HEK293 (cell line): ENCODE results near the gene NCEH1.

Experiments
- ATF2 ChIP-seq: fragments of 450-650 bp; formaldehyde crosslinking; IDR thresholded peaks from 2 replicates; pipeline ENCODE4 v1.5.1; 2016; ENCODE audit warnings: missing biosample characterization, missing genetic modification characterization, low read depth
- CTCF ChIP-seq: fragments of 450-650 bp; formaldehyde crosslinking; IDR thresholded peaks from 2 replicates; pipeline ENCODE4 v1.5.1; 2016; ENCODE audit warnings: missing biosample characterization, missing genetic modification characterization
- YY1 ChIP-seq: fragments of 450-650 bp; formaldehyde crosslinking; IDR thresholded peaks from 2 replicates; pipeline ENCODE4 v1.5.1; 2018; ENCODE audit warnings: missing biosample characterization, missing genetic modification characterization
- ZEB2 ChIP-seq: fragments of 450-650 bp; formaldehyde crosslinking; IDR thresholded peaks from 2 replicates; pipeline ENCODE4 v1.5.1; 2016; ENCODE audit warnings: missing biosample characterization, missing genetic modification characterization
- ZNF274 ChIP-seq, 2 experiments: fragments of 200-500 bp in 1 of 2; fragments of 450-650 bp in 1 of 2; sonication (Bioruptor generic) in 1 of 2; formaldehyde crosslinking in 1 of 2; IDR thresholded peaks; 2 replicates each; pipeline versions ENCODE4 v1.5.1 to v1.6.1; 2014 to 2016; ENCODE audit warnings: borderline replicate concordance in 1 of 2, inconsistent platforms in 1 of 2, low read length in 1 of 2, missing biosample characterization in 1 of 2, missing genetic modification characterization in 1 of 2
- ZNF391 ChIP-seq: fragments of 450-650 bp; formaldehyde crosslinking; IDR thresholded peaks from 2 replicates; pipeline ENCODE4 v1.5.1; 2016; ENCODE audit warnings: low read depth, missing biosample characterization, missing genetic modification characterization, borderline replicate concordance
- ZNF677 ChIP-seq: fragments of 450-650 bp; IDR thresholded peaks from 2 replicates; pipeline ENCODE4 v1.5.0; 2018; ENCODE audit warnings: missing biosample characterization, mild to moderate bottlenecking, missing genetic modification characterization, moderate library complexity
- TF ChIP-seq, protein P1 (sequence below): sonication (generic); formaldehyde crosslinking; IDR thresholded peaks from 2 replicates; pipeline ENCODE4 v1.8.1; 2022; ENCODE audit warnings: mild to moderate bottlenecking, moderate library complexity, missing genetic modification reagents
- TF ChIP-seq, protein P2 (sequence below): fragments of 450-650 bp; formaldehyde crosslinking; IDR thresholded peaks from 2 replicates; pipeline ENCODE4 v1.5.1; 2016; ENCODE audit warnings: missing biosample characterization, missing genetic modification characterization

GRCh38 chr3:172643506-172644179 lies 67.2 kb downstream of the NCEH1 start:
- TF ChIP-seq ATF2 (no peak), ZNF677 (tag by site-specific recombination) (no peak), ZEB2 (no peak), CTCF (tag by site-specific recombination) (no peak), ZNF274 (IDR thresholded peaks at IDR 0.05; ENCODE audit: low read length) (no peak), ZNF274 (tag by site-specific recombination; IDR thresholded peaks at IDR 0.05; ENCODE audit: borderline replicate concordance) (no peak), ZNF391 (tag by site-specific recombination) (no peak), YY1 (tag by site-specific recombination) (no peak)
- TF ChIP-seq, protein P1, sequence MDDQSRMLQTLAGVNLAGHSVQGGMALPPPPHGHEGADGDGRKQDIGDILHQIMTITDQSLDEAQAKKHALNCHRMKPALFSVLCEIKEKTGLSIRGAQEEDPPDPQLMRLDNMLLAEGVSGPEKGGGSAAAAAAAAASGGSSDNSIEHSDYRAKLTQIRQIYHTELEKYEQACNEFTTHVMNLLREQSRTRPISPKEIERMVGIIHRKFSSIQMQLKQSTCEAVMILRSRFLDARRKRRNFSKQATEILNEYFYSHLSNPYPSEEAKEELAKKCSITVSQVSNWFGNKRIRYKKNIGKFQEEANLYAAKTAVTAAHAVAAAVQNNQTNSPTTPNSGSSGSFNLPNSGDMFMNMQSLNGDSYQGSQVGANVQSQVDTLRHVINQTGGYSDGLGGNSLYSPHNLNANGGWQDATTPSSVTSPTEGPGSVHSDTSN = no peak
- TF ChIP-seq, protein P2, sequence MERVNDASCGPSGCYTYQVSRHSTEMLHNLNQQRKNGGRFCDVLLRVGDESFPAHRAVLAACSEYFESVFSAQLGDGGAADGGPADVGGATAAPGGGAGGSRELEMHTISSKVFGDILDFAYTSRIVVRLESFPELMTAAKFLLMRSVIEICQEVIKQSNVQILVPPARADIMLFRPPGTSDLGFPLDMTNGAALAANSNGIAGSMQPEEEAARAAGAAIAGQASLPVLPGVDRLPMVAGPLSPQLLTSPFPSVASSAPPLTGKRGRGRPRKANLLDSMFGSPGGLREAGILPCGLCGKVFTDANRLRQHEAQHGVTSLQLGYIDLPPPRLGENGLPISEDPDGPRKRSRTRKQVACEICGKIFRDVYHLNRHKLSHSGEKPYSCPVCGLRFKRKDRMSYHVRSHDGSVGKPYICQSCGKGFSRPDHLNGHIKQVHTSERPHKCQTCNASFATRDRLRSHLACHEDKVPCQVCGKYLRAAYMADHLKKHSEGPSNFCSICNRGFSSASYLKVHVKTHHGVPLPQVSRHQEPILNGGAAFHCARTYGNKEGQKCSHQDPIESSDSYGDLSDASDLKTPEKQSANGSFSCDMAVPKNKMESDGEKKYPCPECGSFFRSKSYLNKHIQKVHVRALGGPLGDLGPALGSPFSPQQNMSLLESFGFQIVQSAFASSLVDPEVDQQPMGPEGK (tag by site-specific recombination) = no peak
